HS-27A (cell line): Measurements from ENCODE around the gene INTS6.

Source experiments
- DNase-seq: peaks from one replicate; pipeline ENCODE4 v3.0.0-alpha.2; 2012; ENCODE audit warnings: low read depth, missing footprints

The INTS6 gene

DNA sequence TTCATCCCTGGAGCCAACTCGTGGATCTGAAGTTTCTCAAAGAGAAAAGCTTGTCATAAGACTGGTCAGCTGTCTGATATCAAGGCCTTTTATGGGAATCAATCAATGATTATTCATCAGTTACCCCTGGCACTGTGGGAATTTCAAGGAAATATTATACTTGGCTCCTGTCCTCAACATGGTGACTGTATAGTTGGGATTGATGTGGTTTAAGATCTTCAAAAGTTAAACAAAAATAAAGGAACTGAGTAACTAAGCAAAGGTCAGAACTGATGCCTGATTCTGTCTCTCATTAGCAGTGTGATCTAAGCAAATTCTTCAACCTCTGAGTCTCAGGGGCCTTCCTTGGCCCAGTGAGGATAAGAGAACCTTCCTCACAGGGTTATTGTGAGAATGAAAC lies 135.6 kb downstream of the INTS6 start:
- no peak for DNase-seq

DNA sequence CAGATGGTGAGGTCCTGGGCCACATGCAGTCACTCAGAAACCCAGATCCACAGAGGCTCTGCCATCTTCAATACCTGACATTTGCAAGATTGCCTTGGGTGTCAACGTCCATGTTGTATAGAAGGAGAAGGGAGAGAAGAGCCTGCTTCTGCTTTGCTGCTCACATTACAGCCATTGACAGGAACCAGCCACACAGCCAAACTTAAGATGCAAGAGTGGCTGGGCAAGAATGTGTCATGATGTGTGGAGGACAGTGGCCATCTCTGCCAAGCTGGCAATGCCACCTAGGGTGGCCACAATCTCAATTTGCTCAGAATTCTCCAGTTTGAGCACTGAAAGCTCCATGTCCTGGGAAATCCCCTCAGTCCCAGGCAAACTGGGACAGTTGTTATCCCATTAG lies 139.2 kb downstream of the INTS6 start:
- DNase-seq: no peak

DNA sequence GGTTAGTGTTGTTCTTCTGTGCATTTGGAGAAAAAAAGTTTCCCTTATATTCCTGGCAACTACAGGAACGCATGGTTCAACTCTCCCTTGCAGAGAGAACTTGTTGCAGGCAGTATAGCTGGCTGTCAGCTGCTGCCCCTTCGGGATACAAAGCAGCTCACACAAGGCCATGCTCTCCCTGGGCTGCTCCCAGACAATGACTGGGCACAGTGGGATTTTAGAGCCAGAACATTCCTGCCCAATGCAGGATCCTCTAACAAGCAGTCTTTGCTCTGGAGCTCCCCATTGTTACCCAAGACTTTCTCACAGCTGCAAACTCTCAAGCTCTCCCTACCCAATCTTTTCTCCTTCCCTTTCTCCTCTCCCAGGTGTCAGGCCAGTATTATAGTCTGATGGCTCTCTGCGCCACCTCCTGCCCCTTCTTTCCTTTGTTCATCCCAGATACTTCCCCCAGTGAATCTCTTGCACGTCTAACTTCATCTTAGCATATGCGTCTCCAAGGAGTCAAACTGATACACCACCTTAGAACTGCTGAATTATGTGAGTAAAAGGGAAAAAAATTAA lies 140.8 kb downstream of the INTS6 start:
- DNase-seq: no peak
